NCI-H2107 treated with DMSO at 0.1 percent for 48 hours (cell line): ENCODE data around the gene SENP7.
"Not testable (repeated sequence)": the region's sequence is repeated elsewhere in the genome, so short reads cannot be mapped to it uniquely, and the experiment has no call there.

Experiments
- DNase-seq: peaks from one replicate; lab custom pipeline; 2025; ENCODE audit not compliant: unreplicated experiment; lab: John Stamatoyannopoulos, UW

The SENP7 gene

DNA sequence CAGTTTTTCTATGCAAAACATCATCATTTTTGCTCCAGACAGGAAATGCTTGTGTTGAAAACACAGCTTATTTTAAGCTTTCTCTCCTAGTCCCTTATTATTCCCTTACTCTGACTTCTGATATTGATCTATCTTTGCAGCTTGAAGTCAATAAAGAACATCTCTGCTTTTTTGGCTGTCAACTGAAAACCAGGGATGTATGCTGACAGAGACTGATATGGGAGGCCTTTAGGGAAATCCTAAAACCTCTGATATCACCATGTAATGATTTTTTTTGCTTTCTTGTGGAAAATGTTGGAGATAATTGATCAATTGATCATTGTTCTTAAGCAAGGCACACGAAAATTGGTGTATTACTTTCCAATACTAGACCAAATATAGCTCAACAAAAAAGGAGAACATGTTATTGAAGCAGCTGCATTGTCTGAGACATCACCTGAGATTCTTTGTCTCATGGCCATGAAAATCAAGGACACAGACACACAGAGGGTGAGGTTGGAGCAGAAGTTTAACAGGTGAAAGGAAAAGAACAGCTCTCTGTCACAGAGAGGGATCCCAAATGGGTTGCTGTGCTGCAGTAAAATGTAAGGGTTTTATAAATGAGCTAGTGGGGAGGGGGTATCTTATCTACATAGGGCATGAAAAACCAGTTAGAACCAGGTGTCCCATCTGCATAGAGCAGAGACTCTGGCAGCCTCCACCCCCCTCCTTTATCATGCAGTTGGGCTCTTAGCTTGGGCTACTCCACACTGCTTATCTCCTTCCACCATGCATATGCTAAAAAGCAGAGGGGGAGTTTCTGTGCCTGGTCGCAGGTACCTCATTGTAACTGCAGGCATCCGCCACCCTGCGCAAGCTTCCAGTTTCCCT is 17.0 kb upstream of the SENP7 start:
- DNase-seq: no peak

DNA sequence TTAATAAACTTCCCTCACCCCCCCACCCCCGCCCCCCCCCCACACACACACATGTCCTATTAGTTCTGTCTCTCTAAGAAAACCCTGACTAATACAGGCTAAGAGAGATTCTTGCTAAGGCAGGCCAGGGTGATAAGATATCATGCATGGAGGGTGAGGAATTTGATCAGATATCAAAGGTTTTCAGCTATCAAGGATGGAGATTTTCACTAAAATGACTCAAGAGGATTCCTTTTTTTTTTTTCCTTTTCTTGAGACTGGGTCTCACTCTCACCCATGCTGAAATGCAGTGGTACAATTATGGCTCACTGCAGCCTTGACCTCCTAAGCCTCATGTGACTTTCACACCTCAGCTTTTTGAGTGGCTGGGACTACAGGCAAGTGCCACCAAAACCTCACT is 14.9 kb upstream of the SENP7 start:
- no peak for DNase-seq

DNA sequence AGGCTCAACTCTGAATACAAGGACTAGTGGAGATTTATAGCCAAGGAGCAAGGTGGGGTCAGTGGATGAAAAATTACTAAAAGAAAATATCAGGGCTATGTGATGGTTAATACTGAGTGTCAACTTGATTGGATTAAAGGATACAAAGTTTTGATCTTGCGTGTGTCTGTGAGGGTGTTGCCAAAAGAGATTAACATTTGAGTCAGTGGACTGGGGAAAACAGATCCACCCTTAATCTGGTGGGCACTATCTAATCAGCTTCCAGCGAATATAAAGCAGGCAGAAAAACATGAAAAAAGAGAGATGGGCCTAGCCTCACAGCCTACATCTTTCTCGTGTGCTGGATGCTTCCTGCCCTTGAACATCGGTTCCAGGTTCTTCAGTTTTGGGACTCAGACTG is 14.4 kb upstream of the SENP7 start:
- no peak for DNase-seq

DNA sequence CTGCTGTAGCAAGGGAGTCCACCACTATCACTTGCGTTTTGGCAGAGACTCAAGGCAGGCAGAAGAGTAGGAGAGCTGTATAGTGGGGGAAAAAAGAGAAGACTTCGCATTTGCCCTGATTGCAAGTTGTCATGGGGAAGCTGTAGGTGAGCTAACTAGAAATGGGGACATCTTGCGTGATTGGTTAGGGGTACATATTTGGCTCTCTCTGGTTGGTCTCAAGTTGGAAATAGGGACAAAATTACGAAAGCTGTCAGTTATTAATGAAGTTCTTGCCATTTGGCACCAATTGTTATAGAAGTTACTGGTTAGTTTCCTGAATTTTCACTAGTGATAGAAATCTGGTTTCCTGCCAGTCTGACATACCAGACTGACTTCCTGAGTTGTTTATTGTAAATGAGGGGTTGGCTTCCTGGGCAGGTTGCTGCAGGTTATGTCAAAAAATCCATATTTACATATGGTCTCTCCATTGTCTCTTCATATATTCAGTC is 8.2 kb upstream of the SENP7 start:
- DNase-seq: no peak

DNA sequence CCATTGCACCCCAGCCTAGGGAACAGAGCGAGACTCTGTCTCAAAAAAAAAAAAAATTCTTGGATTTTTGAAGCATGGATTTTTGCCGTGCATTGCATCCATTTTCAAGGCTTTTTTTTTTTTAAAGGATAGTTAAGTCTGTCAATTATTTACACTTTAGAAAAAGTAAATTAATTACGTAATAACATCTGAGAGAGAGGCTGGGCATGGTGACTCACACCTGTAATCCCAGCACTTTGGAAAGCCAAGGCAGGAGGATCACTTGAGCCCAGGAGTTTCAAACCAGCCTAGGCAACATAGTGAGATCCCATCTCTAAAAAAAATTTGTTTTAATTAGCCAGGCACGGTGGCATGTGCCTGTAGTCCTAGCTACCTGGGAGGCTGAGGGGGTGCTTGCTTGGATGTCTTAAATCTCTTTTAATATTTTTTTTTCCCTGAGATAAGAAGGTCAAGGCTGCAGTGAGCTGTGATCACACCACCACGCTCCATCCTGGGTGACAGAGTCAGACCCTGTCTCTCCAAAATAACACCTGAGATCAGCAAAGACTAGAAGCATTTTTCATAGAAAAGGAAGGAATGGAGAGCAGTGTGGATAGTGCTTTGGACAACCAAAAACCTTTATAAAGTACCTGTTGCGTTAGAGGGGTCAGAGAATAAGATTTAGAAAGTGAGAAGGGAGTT is 6.8 kb upstream of the SENP7 start:
- DNase-seq: no peak

DNA sequence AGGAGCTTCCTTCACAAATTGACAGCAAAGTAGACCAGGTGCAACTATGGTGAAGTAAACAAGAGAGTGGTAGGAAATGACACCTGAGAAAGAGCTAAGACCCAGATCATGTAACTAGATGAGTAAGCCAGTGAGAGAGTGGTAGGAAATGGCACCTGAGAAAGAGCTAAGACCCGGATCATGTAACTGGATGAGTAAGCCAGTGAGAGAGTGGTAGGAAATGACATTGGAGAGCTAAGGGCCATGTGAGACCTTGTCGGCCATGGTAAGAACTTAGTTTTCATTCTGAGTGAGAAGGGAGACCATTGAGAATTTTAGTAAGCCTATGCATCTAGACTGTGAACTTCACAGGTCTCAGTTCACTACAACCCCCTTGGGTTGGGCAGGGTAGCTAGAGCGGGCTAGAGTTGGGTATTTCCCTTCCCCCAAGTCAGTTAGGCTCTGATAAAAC is 5.4 kb upstream of the SENP7 start:
- DNase-seq: peak; percentile 77

DNA sequence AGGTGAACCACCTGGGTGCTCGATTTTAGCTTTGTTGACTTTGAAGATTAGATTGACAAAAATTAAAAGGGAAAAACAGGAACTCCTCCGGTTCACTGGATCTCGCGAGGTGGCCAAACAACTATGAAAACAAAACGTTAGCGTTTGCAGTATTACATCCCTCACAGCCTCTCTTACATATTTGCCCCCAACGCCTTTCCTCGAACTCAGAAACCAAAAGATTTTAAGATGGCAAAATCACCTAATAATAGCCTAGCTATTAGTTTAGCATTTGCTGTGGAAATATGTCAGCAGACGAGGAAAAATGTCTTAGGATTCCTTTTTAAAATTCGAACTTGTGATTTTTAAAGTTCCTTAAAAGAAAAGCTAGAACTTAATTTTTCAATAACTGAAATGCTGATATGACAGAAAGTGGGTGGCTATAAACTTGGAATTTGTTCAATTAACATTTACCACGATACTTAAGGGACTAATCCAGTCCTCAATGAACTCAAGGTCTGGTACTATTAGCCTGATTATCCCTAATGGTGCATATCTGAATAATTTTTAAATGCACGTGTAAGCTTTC is 491 bp upstream of the SENP7 start:
- no peak for DNase-seq

DNA sequence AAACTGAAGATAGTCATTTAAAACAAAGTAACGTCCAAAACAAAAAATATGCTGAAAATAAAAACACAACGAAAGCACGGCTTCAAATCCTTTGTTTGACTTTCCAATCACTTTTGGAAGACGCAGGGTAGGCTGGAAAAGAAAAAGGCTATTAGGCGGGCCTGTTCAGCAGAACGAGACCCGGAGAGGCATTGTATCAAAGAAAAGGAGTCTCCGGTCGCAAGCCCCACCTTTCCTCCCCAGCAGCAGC is 691 bp downstream of the SENP7 start:
- no peak for DNase-seq

DNA sequence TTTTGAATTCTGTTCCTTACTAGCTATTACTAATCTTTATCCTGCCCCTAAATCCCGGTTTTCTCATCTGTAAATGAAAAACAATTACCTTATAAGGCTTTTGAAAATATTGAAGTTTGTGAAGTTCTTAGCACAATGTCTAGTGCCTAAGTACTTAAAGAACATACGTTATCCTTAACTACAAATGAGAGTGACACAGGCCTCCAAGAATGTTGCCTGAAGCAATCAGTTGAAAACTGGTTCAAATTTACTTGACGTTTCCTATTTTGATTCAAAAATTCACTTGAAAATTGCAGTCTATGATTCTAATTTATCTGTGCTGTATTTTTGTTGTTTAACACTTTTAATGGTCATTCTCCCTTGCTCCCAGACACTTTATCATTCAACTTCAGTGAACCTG is 3.2 kb downstream of the SENP7 start:
- DNase-seq: no peak

DNA sequence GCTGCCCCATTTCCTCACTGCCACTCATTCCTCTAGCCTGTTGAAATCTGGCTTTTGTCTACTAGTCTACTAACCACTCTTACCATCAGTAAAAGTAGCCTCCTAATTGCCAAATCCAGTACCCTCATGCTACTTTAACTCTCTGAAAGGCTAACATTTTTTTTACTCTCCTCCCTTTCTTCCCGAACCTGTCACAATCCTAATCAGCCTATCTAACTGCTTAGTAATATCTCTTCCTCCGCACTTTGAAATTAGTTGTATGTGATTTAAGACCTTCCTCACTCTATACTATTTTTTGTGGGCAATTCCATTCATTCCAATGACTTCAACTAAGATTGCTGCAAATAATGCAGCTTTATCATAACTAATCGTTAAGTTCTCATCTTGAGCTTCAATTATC is 3.7 kb downstream of the SENP7 start:
- DNase-seq: no peak

DNA sequence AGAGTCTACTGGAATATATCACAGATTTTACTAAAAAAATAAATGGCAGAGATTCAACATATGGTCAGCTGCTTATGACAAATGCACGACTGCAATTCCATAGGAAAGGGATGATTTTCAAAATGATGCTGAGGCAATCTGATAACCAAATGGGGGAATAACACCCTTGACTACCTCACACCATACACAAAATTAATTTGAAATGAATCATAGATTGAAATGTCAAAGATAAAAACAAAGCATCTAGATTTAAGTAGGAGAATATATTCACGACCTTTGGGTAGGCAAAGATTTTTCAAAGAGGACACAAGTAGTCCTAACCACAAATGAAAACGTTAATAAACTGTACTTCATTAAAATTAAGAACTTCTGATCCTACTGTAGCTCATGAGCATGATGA is 11.2 kb downstream of the SENP7 start:
- DNase-seq: no peak

DNA sequence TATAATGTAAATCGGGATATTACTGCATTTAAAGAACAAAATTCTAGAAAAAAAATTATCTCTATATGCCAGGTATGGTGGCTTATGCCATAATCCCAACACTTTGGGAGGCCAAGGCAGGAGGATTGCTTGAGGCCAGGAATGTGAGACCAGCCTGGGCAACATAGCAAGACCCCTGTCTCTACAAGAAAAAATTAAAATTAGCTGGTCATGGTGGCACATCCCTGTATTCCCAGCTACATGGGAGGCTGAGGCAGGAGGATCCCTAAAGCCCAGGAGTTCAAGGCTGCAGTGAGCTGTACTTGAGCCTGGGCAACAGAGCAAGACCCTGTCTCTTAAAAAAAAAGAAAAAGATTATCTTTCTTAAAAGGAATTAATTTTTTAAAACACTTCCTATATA is 12.8 kb downstream of the SENP7 start:
- no peak for DNase-seq

DNA sequence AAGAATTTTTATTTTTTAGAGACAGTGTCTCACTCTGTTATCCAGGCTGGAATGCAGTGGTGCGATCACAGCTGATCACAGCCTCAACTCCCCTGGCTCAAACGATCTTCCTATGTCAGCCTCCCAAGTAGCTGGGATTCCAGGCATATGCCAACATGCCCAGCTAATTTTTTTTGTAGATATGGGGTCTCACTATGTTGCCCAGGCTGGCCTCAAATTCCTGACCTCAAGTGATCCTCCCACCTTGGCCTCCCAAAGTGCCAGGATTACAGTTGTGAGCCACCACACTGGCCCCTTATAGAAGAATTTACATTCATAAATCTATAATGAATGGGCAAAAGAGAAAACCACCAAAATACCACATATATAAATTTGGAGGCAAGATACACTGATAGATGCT is 15.2 kb downstream of the SENP7 start:
- DNase-seq: no peak

DNA sequence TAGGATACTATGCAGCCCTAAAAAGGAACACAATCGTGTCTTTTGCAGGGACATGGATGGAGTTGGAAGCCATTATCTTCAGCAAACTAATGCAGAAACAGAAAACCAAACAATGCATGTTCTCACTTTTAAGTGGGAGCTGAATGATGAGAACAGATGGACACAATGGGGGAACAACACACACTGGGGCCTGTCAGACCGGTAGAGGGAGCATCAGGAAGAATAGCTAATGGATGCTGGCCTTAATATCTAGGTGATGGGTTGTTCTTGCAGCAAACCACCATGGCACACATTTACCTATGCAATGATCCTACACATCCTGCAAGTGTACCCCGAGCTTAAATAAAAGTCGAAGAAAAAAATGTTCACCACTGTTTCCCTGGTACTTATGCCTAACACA is 17.5 kb downstream of the SENP7 start:
- DNase-seq: no peak

DNA sequence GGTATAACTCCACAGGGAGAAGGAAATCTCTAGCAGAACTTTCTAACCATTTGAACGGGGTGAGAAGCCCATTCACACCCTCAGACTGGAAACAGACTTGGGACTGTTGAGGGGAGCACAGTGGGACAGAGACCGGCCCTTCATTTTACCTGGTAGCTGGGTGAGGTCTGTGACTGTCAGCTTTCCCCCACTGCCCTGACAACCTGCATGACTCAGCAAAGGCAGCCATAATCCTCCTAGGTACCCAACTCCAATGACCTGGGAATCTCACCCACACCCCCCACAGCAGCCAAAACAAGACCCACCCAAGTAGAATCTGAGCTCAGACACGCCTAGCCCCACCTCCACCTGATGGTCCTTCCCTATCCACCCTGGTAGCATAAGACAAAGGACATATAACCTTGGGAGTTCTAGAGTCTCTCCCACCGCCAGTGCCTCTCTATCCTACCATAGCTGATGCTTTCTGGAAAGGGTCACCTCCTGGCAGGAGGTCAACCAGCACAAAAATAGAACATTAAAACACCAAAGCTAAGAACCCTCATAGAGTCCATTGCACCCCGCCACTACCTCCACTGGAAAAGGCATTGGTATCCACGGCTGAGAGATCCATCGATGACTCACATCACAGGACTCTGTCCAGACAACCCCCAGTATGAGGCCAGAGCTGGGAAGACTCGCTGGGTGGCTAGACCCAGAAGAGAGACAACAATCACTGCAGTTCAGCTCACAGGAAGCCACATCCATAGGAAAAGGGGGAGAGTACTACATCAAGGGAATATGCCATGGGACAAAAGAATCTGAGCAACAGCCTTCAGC is 28.0 kb downstream of the SENP7 start:
- DNase-seq: no peak

DNA sequence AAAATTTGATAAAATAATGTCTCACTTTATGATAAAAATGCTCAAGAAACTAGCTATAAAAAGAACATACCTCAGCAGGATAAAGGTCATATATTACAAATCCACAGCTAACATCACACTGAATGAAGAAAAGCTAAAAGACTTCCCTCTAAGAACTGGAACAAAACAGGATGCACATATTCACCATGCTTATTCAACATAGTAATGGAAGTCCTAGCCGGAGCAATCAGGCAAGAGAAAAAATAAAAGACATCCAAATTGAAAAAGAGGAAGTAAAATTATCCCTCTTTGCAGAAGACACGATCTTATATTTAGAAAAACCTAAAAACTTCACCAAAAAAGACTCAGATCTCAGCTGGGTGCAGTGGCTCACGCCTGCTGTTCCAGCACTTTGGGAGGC is 34.0 kb downstream of the SENP7 start:
- DNase-seq: no peak

DNA sequence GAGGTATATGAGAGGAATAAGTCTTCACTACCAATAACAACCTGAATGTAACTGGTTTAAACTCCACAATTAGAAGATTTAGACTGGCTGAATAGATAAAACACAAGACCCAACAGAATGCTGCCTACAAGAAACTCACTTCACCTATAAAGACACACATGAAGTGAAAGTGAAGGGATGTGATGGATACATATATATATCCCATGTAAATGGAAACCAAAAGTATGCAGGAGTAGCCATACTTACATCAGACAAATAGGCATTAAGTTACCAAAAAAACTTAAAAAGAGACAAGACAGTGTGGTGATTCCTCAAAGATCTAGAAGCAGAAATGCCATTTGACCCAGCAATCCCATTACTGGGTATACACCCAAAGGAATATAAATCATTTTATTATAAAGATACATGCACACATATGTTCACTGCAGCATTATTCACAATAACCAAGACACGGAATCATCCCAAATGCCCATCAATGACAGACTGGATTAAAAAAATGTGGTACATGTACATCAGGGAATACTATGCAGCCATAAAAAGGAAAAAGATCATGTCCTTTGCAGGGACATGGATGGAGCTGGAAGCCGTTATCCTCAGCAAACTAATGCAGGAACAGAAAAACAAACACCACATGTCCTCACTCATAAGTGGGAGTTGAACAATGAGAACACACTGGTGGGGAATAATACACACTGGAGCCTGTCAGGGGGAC is 38.0 kb downstream of the SENP7 start:
- DNase-seq: not testable (repeated sequence)

DNA sequence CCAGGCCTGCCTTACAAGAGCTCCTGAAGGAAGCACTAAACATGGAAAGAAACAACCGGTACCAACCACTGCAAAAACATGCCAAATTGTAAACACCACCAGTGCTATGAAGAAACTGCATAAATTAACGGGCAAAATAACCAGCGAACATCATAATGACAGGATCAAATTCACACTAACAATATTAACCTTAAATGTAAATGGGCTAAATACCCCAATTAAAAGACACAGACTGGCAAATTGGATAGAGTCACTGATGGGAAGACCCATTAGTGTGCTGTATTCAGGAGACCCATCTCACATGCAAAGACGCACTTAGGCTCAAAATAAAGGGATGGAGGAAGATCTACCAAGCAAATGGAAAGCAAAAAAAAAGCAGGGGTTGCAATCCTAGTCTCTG is 44.3 kb downstream of the SENP7 start:
- DNase-seq: not testable (repeated sequence)

DNA sequence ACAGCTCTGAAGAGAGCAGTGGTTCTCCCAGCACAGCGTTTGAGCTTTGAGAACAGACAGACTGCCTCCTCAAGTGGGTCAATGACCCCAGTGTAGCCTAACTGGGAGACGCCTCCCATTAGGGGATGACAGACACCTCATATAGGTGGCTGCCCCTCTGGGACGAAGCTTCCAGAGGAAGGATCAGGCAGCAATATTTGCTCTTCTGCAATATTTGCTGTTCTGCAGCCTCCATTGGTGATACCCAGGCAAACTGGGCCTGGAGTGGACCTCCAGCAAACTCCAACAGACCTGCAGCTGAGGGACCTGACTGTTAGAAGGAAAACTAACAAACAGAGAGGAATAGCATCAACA is 45.7 kb downstream of the SENP7 start:
- not testable (repeated sequence) for DNase-seq

DNA sequence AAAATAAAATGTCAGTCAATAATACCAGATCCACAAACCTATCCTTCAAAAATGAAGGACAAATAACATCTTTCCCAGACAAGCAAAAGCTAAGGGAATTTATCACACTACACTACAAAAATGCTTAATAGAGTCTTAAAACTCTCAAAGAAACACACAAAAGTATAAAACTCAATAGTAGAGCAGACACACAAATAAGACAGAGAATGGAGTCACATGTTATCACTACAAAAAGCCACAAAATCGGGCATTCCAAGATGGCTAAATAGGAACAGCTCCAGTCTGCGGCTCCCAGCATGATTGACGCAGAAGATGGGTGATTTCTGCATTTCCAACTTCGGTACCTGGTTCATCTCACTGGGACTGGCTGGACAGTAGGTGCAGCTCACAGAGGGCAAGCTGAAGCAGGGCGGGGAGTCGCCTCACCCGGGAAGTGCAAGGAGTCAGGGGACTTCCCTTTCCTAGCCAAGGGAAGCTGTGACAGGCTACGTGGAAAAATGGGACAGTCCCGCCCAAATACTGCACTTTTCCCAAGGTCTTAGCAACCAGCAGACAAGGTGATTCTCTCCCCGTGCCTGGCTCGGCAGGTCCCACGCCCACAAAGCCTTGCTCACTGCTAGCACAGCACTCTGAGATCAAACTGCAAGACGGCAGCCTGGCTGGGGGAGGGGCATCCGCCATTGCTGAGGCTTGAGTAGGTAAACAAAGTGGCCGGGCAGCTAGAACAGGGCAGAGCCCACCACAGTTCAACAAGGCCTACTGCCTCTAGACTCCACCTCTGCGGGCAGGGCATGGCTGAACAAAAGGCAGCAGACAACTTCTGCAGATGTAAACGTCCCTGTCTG is 46.3 kb downstream of the SENP7 start:
- DNase-seq: no peak
